ENCODE data around the gene BOD1L1.
A peak's percentile ranks its signal among the peaks of the same experiment; 100 is the strongest.

BOD1L1 gene

DNA sequence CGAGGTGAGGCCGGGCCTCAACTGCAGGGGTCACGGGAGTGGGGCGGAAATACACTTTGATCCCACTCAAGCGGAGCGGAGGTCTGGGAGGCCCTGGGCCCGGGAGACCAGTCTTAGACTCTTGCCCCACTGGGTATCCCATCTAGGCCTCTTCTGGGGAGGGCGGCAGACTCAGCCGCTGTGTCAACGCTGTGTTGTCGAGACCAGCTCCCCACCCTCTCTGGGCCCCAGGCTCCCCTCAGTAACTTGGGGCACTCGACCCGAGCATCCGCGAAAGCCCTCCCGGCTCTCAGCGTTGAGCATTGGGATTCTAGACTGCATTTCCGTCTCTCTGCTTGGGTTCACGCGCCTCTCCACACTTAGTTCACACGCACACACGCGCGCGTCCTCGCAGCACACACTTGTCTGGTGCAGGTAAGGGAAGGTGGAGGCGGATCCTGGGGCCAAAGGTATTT lies 84.9 kb downstream of the BOD1L1 start:
- TF ChIP-seq, protein P1, sequence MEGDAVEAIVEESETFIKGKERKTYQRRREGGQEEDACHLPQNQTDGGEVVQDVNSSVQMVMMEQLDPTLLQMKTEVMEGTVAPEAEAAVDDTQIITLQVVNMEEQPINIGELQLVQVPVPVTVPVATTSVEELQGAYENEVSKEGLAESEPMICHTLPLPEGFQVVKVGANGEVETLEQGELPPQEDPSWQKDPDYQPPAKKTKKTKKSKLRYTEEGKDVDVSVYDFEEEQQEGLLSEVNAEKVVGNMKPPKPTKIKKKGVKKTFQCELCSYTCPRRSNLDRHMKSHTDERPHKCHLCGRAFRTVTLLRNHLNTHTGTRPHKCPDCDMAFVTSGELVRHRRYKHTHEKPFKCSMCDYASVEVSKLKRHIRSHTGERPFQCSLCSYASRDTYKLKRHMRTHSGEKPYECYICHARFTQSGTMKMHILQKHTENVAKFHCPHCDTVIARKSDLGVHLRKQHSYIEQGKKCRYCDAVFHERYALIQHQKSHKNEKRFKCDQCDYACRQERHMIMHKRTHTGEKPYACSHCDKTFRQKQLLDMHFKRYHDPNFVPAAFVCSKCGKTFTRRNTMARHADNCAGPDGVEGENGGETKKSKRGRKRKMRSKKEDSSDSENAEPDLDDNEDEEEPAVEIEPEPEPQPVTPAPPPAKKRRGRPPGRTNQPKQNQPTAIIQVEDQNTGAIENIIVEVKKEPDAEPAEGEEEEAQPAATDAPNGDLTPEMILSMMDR (IDR thresholded peaks at IDR 0.05; ENCODE audit: extremely low read depth, insufficient read depth, missing control alignments) = no peak
- in situ Hi-C loops (cut with MboI; ENCODE audit: low pct_unique_long_range_greater_than_20kb, low sequenced_read_pairs, unreplicated experiment) = loop anchor here (5.0 to 10.0 kb wide), 2 partner anchors 690 to 808 kb away; no protein-coding TSS in a partner anchor
- peak; percentile 40 for DNase-seq (ENCODE audit: low spot score)

DNA sequence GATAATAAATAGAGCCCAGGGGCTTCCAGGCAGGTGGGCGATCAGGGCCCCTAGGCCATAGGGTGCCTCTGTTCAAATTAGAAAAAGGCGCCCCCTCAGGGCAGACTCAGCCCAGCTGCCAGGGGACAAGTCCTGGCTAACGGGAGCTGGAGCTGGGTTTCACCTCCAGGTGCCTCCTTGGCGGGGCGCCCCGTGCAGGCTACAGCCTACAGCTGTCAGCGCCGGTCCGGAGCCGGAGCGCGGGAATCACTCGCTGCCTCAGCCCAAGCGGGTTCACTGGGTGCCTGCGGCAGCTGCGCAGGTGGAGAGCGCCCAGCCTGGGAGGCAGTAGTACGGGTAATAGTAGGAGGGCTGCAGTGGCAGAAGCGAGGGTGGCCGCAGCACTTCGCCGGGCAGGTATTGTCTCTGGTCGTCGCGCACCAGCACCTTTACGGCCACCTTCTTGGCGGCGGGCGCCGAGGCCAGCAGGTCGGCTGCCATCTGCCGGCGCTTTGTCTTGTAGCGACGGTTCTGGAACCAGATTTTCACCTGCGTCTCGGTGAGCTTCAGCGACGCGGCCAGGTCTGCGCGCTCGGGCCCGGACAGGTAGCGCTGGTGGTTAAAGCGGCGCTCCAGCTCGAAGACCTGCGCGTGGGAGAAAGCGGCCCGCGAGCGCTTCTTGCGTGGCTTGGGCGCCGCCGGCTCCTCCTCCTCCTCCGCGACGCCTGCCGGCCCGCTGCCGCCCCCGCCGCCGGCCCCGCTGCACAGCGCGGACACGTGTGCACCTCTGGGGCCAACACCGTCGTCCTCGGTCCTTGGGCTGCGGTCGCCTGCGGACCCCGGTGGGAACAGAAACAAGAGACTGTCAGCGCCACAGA lies 85.6 kb downstream of the BOD1L1 start:
- in situ Hi-C loops (cut with MboI; ENCODE audit: low pct_unique_long_range_greater_than_20kb, low sequenced_read_pairs, unreplicated experiment) = loop anchor here (5.0 to 10.0 kb wide), 2 partner anchors 690 to 807 kb away; no protein-coding TSS in a partner anchor
- peak; percentile 65 for DNase-seq (ENCODE audit: low spot score)
- TF ChIP-seq, protein P1 (IDR thresholded peaks at IDR 0.05; ENCODE audit: extremely low read depth, insufficient read depth, missing control alignments) = peak; percentile 63

DNA sequence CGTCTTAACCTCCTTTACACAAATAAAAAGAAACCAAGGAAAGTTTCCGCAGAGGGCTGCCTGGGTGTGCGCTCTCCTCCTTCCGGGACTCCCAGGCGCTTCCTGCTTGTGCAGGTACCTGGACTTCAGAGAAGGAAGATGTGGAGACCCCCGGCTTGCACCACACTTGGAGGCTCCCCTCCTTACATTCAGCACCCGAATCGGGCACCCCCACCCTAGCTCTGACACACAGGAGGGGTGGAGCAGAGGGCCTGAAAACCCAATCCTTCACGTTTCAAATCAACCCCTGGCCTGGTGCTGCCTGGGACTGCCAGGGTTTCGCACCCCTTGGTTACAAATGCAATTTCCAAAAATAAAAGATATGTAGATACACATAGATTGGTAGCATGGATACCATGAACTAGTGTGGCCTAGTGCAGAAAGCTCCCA lies 86.3 kb downstream of the BOD1L1 start:
- TF ChIP-seq, protein P1 (IDR thresholded peaks at IDR 0.05; ENCODE audit: extremely low read depth, insufficient read depth, missing control alignments) = no peak
- in situ Hi-C loops (cut with MboI; ENCODE audit: low pct_unique_long_range_greater_than_20kb, low sequenced_read_pairs, unreplicated experiment) = loop anchor here (5.0 to 10.0 kb wide), 2 partner anchors 689 to 806 kb away; no protein-coding TSS in a partner anchor
- peak; percentile 39 for DNase-seq (ENCODE audit: low spot score)

DNA sequence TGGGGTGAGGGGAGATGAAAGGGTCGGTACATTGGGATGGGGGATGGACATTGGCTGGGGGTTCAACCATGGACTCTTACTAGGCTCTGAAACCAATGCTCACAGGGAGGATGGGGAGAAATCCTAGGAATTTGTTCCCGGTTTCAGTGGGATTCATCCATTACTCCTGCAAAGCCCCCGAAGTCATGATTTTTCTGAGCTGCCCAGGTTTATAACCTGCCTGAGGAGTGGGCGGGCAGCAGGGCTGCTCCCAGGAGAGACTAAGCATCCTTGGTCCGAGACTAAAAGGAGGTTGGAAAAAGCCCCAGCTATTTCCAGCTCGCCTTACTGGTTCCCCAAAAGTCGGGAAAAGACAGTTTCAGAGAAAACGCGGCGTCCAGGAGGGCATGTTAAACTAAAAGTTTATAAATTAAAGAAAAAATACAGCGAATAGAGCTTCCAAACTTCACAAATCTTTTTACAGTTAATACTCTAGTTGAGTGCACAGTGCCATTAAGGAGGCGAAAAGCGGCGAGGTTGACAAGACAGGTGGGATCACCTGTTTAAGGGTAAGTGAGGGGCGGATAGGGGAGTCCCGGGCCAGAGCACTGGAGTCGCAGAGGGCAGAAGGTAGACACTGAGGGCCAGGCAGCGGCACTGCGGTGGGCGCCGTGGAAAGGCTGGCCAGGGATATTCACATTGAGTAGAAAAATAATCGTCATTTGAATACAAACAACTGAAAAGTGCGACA lies 86.9 kb downstream of the BOD1L1 start:
- TF ChIP-seq, protein P1 (IDR thresholded peaks at IDR 0.05; ENCODE audit: extremely low read depth, insufficient read depth, missing control alignments) = no peak
- in situ Hi-C loops (cut with MboI; ENCODE audit: low pct_unique_long_range_greater_than_20kb, low sequenced_read_pairs, unreplicated experiment) = loop anchor here (5.0 to 10.0 kb wide), 2 partner anchors 688 to 806 kb away; no protein-coding TSS in a partner anchor
- DNase-seq (ENCODE audit: low spot score) = peak; percentile 43

DNA sequence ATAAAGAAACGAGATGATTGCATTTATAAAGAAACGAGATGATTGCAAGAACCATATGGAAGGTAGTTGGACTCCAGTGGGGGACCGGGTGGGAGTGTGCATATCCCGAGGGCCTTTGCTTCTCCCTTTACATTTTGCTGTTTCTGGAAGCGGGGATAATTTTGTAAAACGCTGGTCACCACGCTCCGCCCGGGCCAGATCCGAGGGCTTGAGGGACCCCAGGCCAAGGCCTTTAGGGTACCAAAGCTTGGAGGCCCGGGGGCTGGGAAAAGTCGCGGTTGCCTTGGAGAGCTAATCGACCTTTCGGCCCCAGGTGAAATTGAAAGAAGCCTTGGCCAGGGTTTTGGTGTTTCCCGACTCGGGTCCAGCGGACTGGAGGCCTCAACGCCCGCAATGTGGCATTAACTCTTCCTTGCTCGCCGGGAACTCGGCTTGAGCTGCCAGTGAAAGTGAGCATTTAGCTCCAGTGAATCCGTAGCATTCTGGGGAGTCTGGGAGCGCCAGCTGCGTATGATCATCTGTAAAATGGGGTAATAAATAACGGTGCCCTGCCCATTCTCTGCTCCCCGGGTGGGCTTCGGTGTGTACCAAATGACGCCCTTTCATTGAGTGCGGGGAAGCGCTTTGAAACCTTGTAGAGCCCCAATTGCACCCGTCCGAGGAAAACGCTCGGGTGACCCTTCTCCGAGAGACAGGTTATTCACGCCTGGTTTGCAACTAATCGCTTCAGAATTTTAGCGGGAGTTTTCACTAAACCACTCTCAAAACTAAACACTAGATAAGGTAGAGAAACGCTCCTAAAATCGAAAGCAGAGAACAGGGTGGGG lies 87.7 kb downstream of the BOD1L1 start:
- peak; percentile 29 for DNase-seq (ENCODE audit: low spot score)
- in situ Hi-C loops (cut with MboI; ENCODE audit: low pct_unique_long_range_greater_than_20kb, low sequenced_read_pairs, unreplicated experiment) = loop anchor here (5.0 to 10.0 kb wide), 2 partner anchors 688 to 805 kb away; no protein-coding TSS in a partner anchor
- TF ChIP-seq, protein P1 (IDR thresholded peaks at IDR 0.05; ENCODE audit: extremely low read depth, insufficient read depth, missing control alignments) = no peak

Data from GM13977 (cell line).